K562 (cell line): ENCODE measurements around the gene EPHB6. TPM values are rescaled to one million over a fixed set of nuclear protein-coding genes. Genes with fewer than 3 reads are reported as not detected.

ENCODE experiments used
- CREB1 ChIP-seq, 2 experiments: sonication (generic) in 1 of 2; formaldehyde crosslinking in 1 of 2; IDR thresholded peaks; 2 replicates each; pipeline versions ENCODE4 v1.6.1 to v1.8.0; 2012 to 2022; ENCODE audit warnings: inconsistent platforms in 1 of 2, mild to moderate bottlenecking in 1 of 2, missing genetic modification reagents in 1 of 2, moderate library complexity in 1 of 2
- CTCFL ChIP-seq: IDR thresholded peaks from 2 replicates; pipeline ENCODE4 v1.6.1; 2011; ENCODE audit warnings: borderline replicate concordance, low read depth, mild to moderate bottlenecking, moderate library complexity, low read length; ENCODE audit not compliant: insufficient read depth, poor library complexity, severe bottlenecking
- GABPB1 ChIP-seq: sonication (generic); formaldehyde crosslinking; IDR thresholded peaks from 2 replicates; pipeline ENCODE4 v1.8.0; 2022; ENCODE audit warnings: mild to moderate bottlenecking, missing genetic modification reagents
- KDM4B ChIP-seq, 2 experiments: fragments of 450-650 bp in 1 of 2; sonication (generic) in 1 of 2; IDR thresholded peaks; 2 replicates each; pipeline ENCODE4 v1.6.1; 2016 to 2017; ENCODE audit warnings: borderline replicate concordance in 2 of 2, antibody characterized with exemption in 1 of 2, low read depth in 1 of 2, mild to moderate bottlenecking in 1 of 2
- TBP ChIP-seq: optimal IDR thresholded peaks from 2 replicates; pipeline ENCODE3; 2011; ENCODE audit warnings: low read depth, low read length, improper control_type of control experiment
- TFAP4 ChIP-seq: sonication (generic); formaldehyde crosslinking; IDR thresholded peaks from 2 replicates; pipeline ENCODE4 v1.8.0; 2022; ENCODE audit warnings: missing genetic modification reagents, mild to moderate bottlenecking, moderate library complexity, borderline replicate concordance
- ZBTB40 ChIP-seq, 2 experiments: fragments of 450-650 bp in 1 of 2; sonication (generic) in 1 of 2; formaldehyde crosslinking in 1 of 2; IDR thresholded peaks; 2 replicates each; pipeline versions ENCODE4 v1.7.1 to v1.9.0; 2016 to 2022; ENCODE audit warnings: inconsistent platforms in 1 of 2, mild to moderate bottlenecking in 1 of 2, missing genetic modification reagents in 1 of 2
- polyA plus RNA-seq, 8 experiments: library from polyadenylated mRNA; depleted of rRNA in 4 of 8; stranded (reverse) in 5 of 8; unstranded in 3 of 8; fragments of >200 nt; fragmentation: Nextera tagmentation in 2 of 8; fragmentation: Illumina TruSeq in 1 of 8; extraction: Ambion mirVana in 2 of 8; extraction: Trizol in 1 of 8; gene quantifications; 2 replicates each; pipeline versions ENCODE4 v1.2.1 to v1.2.3, GENCODE V29; 2011 to 2014; ENCODE audit warnings: inconsistent platforms in 1 of 8, missing spikeins in 1 of 8
- total RNA-seq, 7 experiments: library from RNA; depleted of rRNA in 6 of 7; stranded (reverse); fragments of >200 nt in 6 of 7; fragmentation: Illumina TruSeq in 2 of 7; extraction: Trizol in 2 of 7; gene quantifications; 2 replicates each; pipeline versions ENCODE4 v1.2.1 to v1.2.3, GENCODE V29; 2011 to 2021; ENCODE audit warnings: low replicate concordance in 1 of 7

The EPHB6 gene
- total and polyA plus RNA-seq, 9 of the 15 experiments (the other 6 are each of a cell fraction or from before 2014, with no cell fraction given) = 1.4 to 123 (median 7.6) TPM

GRCh38 chr7:142855114-142855743 is 353 bp downstream of the EPHB6 start (continued):
- no peak for TF ChIP-seq TBP
- no peak for TF ChIP-seq CREB1 (IDR thresholded peaks at IDR 0.05)
- peak; percentile 35; the same call in 1 of the 2 replicates for TF ChIP-seq CREB1 (CRISPR knock-in tag; IDR thresholded peaks at IDR 0.05)
- 0 out of 4 replicates have a peak, but pooled peaks of 1 of the 2 experiments have one; percentile 11 for TF ChIP-seq KDM4B (IDR thresholded peaks at IDR 0.05; ENCODE audit: borderline replicate concordance in 2 of 2, low read depth in 1 of 2)
- TF ChIP-seq GABPB1 (CRISPR knock-in tag) = peak; percentile 54
- peak; percentile 4 for TF ChIP-seq CTCFL
- peak; percentile 42; the same call in 1 of the 2 replicates for TF ChIP-seq TFAP4
- 0 out of 2 replicates have a peak, but pooled peaks have one; percentile 14 for TF ChIP-seq ZBTB40 (IDR thresholded peaks at IDR 0.05)
- TF ChIP-seq ZBTB40 (CRISPR knock-in tag; IDR thresholded peaks at IDR 0.05) = no peak
